ENCODE results near the gene FRMPD1. TPM values are rescaled to one million over a fixed set of nuclear protein-coding genes. Genes with fewer than 3 reads are reported as not detected.
A peak's percentile ranks its signal among the peaks of the same experiment; 100 is the strongest.
"Not testable (repeated sequence)": the region's sequence is repeated elsewhere in the genome, so short reads cannot be mapped to it uniquely, and the experiment has no call there.

Gene FRMPD1
- total RNA-seq, 4 donors from 2014 or later: 12.9 to 23.9 (median 16.2) TPM

- 88% methylated on average over 29 of the region's 29 CpGs for WGBS, 2 donors
- TF ChIP-seq POLR2A (IDR thresholded peaks at IDR 0.05) (no peak), CTCF (IDR thresholded peaks at IDR 0.05) (no peak)
- no peak overlapping the region for H3K4me3 ChIP-seq (ENCODE audit: low read depth, poor library complexity, severe bottlenecking)
- intact Hi-C loops (cut with DNase I; ENCODE audit: low total_unique reads): no loop called here
- peak in 1 of 2 donors; percentile 71 for DNase-seq (ENCODE audit: low spot score in 2 of 2)
These were observed 102.1 kb downstream of the FRMPD1 start for GRCh38 chr9:37752642-37753488.

GRCh38 chr9:37753489-37754190 lies 102.9 kb downstream of the FRMPD1 start, which contains the start of gene TRMT10B:
TSS of gene TRMT10B (plus strand) at chr9:37753805. CDS start at chr9:37761932, 8,127 bp downstream.
- DNase-seq (ENCODE audit: low spot score in 2 of 2): peak; percentile 31 to 91
- TF ChIP-seq CTCF (IDR thresholded peaks at IDR 0.05) (no peak), POLR2A (IDR thresholded peaks at IDR 0.05) (no peak)
- intact Hi-C loops (cut with DNase I; ENCODE audit: low total_unique reads): no loop called here
- WGBS, 2 donors: 4% methylated on average over 40 of the region's 40 CpGs
- H3K4me3 ChIP-seq (ENCODE audit: low read depth, poor library complexity, severe bottlenecking): peak within 1 kb of the TSS; percentile 59

- no peak for DNase-seq (ENCODE audit: low spot score in 2 of 2)
- 81 to 85% methylated on average over 3 of the region's 3 CpGs for WGBS, 2 donors
- intact Hi-C loops (cut with DNase I; ENCODE audit: low total_unique reads): no loop called here
- no peak overlapping the region for H3K4me3 ChIP-seq (ENCODE audit: low read depth, poor library complexity, severe bottlenecking)
- TF ChIP-seq CTCF (IDR thresholded peaks at IDR 0.05): no peak
- TF ChIP-seq POLR2A (IDR thresholded peaks at IDR 0.05): no peak
These were observed 108.0 kb downstream of the FRMPD1 start for GRCh38 chr9:37758747-37759146.

- no peak for DNase-seq (ENCODE audit: low spot score in 2 of 2)
- TF ChIP-seq POLR2A (IDR thresholded peaks at IDR 0.05) (no peak), CTCF (IDR thresholded peaks at IDR 0.05) (no peak)
- intact Hi-C loops (cut with DNase I; ENCODE audit: low total_unique reads): loop anchor here (10.0 kb wide), 1 partner anchor 266 kb away; no protein-coding TSS in a partner anchor
- 84 to 88% methylated on average over 7 of the region's 7 CpGs for WGBS, 2 donors
- H3K4me3 ChIP-seq (ENCODE audit: low read depth, poor library complexity, severe bottlenecking): no peak overlapping the region
These were observed 109.8 kb downstream of the FRMPD1 start for GRCh38 chr9:37760416-37761161.

GRCh38 chr9:37761511-37761910 lies 110.8 kb downstream of the FRMPD1 start:
- no peak for TF ChIP-seq POLR2A (IDR thresholded peaks at IDR 0.05)
- no peak for TF ChIP-seq CTCF (IDR thresholded peaks at IDR 0.05)
- 45 to 75% methylated on average over 3 of the region's 3 CpGs for WGBS, 2 donors

GRCh38 chr9:37765263-37765662 lies 114.5 kb downstream of the FRMPD1 start:
- not testable (repeated sequence) for H3K4me3 ChIP-seq (ENCODE audit: low read depth, poor library complexity, severe bottlenecking); DNase-seq (ENCODE audit: low spot score in 2 of 2)
- WGBS, 2 donors: 82 to 100% methylated on average over 6 of the region's 6 CpGs
- intact Hi-C loops (cut with DNase I; ENCODE audit: low total_unique reads): loop anchor here (10.0 kb wide), 1 partner anchor 270 kb away; no protein-coding TSS in a partner anchor

More at GRCh38 chr9:37761511-37761910, 110.8 kb downstream of the FRMPD1 start:
- DNase-seq (ENCODE audit: low spot score in 2 of 2): no peak
- H3K4me3 ChIP-seq (ENCODE audit: low read depth, poor library complexity, severe bottlenecking): no peak overlapping the region
- intact Hi-C loops (cut with DNase I; ENCODE audit: low total_unique reads): loop anchor here (10.0 kb wide), 1 partner anchor 267 kb away; no protein-coding TSS in a partner anchor
